Transverse colon (tissue), 4 donors: ENCODE data around the gene TOR3A. TPM values are rescaled to one million over a fixed set of nuclear protein-coding genes. Genes with fewer than 3 reads are reported as not detected.

Experiments used
- DNase-seq: peaks from one replicate; pipeline ENCODE4 v3.0.0-alpha.2; 2019
- H3K27ac ChIP-seq, 4 donors: fragments of 200-600 bp; sonication (generic); 2 replicates each; pipeline ENCODE4 v1.5.1; 2016 to 2018; ENCODE audit warnings: inconsistent platforms in 4 of 4
- H3K27me3 ChIP-seq: fragments of 200-600 bp; sonication (generic); 2 replicates; pipeline ENCODE4 v1.5.1; 2017; ENCODE audit warnings: inconsistent platforms
- H3K36me3 ChIP-seq, 4 donors: fragments of 200-600 bp; sonication (generic); 2 replicates each; pipeline ENCODE4 v1.5.1; 2017 to 2019; ENCODE audit warnings: inconsistent platforms in 4 of 4
- H3K4me1 ChIP-seq, 4 donors: fragments of 200-600 bp; sonication (generic); 2 replicates each; pipeline ENCODE4 v1.5.1; 2017 to 2020; ENCODE audit warnings: inconsistent platforms in 4 of 4
- H3K4me3 ChIP-seq, 4 donors: fragments of 200-600 bp; sonication (generic); 1 replicate in 1 of 4; 2 replicates in 3 of 4; pipeline versions ENCODE4 v1.5.1 to v1.6.1; 2017 to 2019; ENCODE audit warnings: inconsistent platforms in 4 of 4
- H3K9me3 ChIP-seq, 2 donors: fragments of 200-600 bp; sonication (generic); 2 replicates each; pipeline ENCODE4 v1.5.1; 2017 to 2019; ENCODE audit warnings: inconsistent platforms in 2 of 2
- CTCF ChIP-seq, 5 experiments: fragments of 200-600 bp in 3 of 5; fragments of 450-650 bp in 2 of 5; sonication (generic) in 3 of 5; IDR thresholded peaks; 1 replicate in 2 of 5; 2 replicates in 3 of 5; pipeline ENCODE4 v1.5.1; 2016 to 2017; ENCODE audit warnings: antibody characterized with exemption in 5 of 5, inconsistent platforms in 3 of 5, mild to moderate bottlenecking in 2 of 5, moderate library complexity in 1 of 5
- EP300 ChIP-seq: sonication (generic); formaldehyde crosslinking; IDR thresholded peaks from one replicate; pipeline ENCODE4 v1.6.1; 2017; ENCODE audit warnings: antibody characterized with exemption, low read depth
- POLR2A ChIP-seq: fragments of 450-650 bp; IDR thresholded peaks from one replicate; pipeline ENCODE4 v1.6.1; 2016; ENCODE audit warnings: antibody characterized with exemption, mild to moderate bottlenecking, moderate library complexity
- POLR2AphosphoS5 ChIP-seq, 3 donors: sonication (generic); formaldehyde crosslinking; IDR thresholded peaks; one replicate each; pipeline ENCODE4 v1.6.1; 2016; ENCODE audit warnings: antibody characterized with exemption in 3 of 3
- WGBS, 2 donors: methylation state at CpG; one replicate each; pipeline ENCODE4 v1.1.5; 2018; ENCODE audit warnings: low coverage in 1 of 2; 5-methylcytosine and 5-hydroxymethylcytosine counted together
- in situ Hi-C, 4 donors: fragments of 200-750 bp; cut with MboI; loops; one replicate each; pipeline versions ENCODE4 v1.15.0 to v1.15.1; 2017; ENCODE audit warnings: low sequenced_read_pairs in 3 of 4, low pct_ligation_motif_present in 1 of 4, low pct_unique_long_range_greater_than_20kb in 1 of 4
- intact Hi-C: fragments of 100-400 bp; cut with DNase I; formaldehyde crosslinking; loops from one replicate; pipeline ENCODE4 v1.15.1; 2023; ENCODE audit warnings: low total_unique reads
- total RNA-seq, 4 donors: library from RNA; depleted of rRNA; stranded (reverse); fragments of >200 nt; gene quantifications; one replicate each; pipeline ENCODE4 v1.1.0, GENCODE V29; 2016

Gene TOR3A
- total RNA-seq, 4 donors from 2014 or later, result 66.2 to 308 (median 72.7) TPM

- Histone ChIP-seq H3K9me3 (no peaks in the 10 kb centered on the region), H3K4me3 (no peak overlapping the region), H3K27ac (no peak overlapping the region), H3K4me1 (no peaks in the 10 kb centered on the region), H3K27me3 (no peaks in the 10 kb centered on the region), H3K36me3 (peaks cover 0 to 15% (median 4%) of the 10 kb centered on the region in 4 donors)
- no peak for DNase-seq
- in situ Hi-C loops, result no loop called here
- no peak for TF ChIP-seq CTCF (IDR thresholded peaks at IDR 0.05)
- no peak for TF ChIP-seq POLR2A
- TF ChIP-seq POLR2AphosphoS5 (IDR thresholded peaks at IDR 0.05), result no peak
- no peak for TF ChIP-seq EP300
- WGBS, 2 donors, result 100% methylated on average over 1 of the region's 1 CpG
- intact Hi-C loops, result no loop called here
Observed at GRCh38 chr1:179103999-179104398, 22.1 kb downstream of the TOR3A start.

- in situ Hi-C loops, result no loop called here
- Histone ChIP-seq H3K9me3 (no peaks in the 10 kb centered on the region), H3K27me3 (no peaks in the 10 kb centered on the region), H3K36me3 (peaks cover 0 to 21% (median 8%) of the 10 kb centered on the region in 4 donors), H3K4me3 (no peak overlapping the region), H3K4me1 (no peaks in the 10 kb centered on the region), H3K27ac (no peak overlapping the region)
- intact Hi-C loops, result no loop called here
- DNase-seq, result no peak
- TF ChIP-seq EP300, result no peak
- TF ChIP-seq CTCF (IDR thresholded peaks at IDR 0.05), result no peak
- TF ChIP-seq POLR2AphosphoS5 (IDR thresholded peaks at IDR 0.05), result no peak
- TF ChIP-seq POLR2A, result no peak
- WGBS, 2 donors, result 96 to 100% methylated on average over 2 to 3 of the region's 3 CpGs
Observed at GRCh38 chr1:179104611-179105250, 22.9 kb downstream of the TOR3A start.

GRCh38 chr1:179105393-179105792 is 23.5 kb downstream of the TOR3A start:
- 49 to 68% methylated on average over 5 to 7 of the region's 7 CpGs for WGBS, 2 donors
- in situ Hi-C loops (no loop called here), intact Hi-C loops (no loop called here)
- peak in 4 of 5 experiments; percentile 23 to 42 (median 32) for TF ChIP-seq CTCF (IDR thresholded peaks at IDR 0.05)
- no peak for TF ChIP-seq POLR2AphosphoS5 (IDR thresholded peaks at IDR 0.05)
- DNase-seq, result no peak
- H3K9me3 ChIP-seq, result no peaks in the 10 kb centered on the region
- no peak overlapping the region for H3K4me3 ChIP-seq
- no peaks in the 10 kb centered on the region for H3K27me3 ChIP-seq
- no peak overlapping the region for H3K27ac ChIP-seq
- H3K4me1 ChIP-seq, result no peaks in the 10 kb centered on the region
- H3K36me3 ChIP-seq, result peaks cover 0 to 28% (median 11%) of the 10 kb centered on the region in 4 donors

GRCh38 chr1:179107706-179108629 is 26.1 kb downstream of the TOR3A start:
- Histone ChIP-seq H3K4me3 (no peak overlapping the region), H3K4me1 (no peaks in the 10 kb centered on the region), H3K27ac (no peak overlapping the region), H3K9me3 (no peaks in the 10 kb centered on the region), H3K27me3 (no peaks in the 10 kb centered on the region), H3K36me3 (peaks cover 0 to 39% (median 16%) of the 10 kb centered on the region in 4 donors)
- TF ChIP-seq EP300, result no peak
- TF ChIP-seq CTCF (IDR thresholded peaks at IDR 0.05), result no peak
- no peak for TF ChIP-seq POLR2A
- TF ChIP-seq POLR2AphosphoS5 (IDR thresholded peaks at IDR 0.05), result no peak
- no peak for DNase-seq
- in situ Hi-C loops, result no loop called here
- intact Hi-C loops, result no loop called here
- WGBS, 2 donors, result 87 to 100% methylated on average over 1 to 15 of the region's 15 CpGs
